PC-3 (cell line): ENCODE results near the gene VCAN. TPM values are rescaled to one million over a fixed set of nuclear protein-coding genes. Genes with fewer than 3 reads are reported as not detected.

Source experiments
- ATAC-seq: fragments of 200-7000 bp; cut with Tn5 transposase; 2 replicates; pipeline ENCODE4 v1.9.1; 2020; ENCODE audit warnings: mild to moderate bottlenecking, moderate library complexity
- BruUV-seq: library from RNA; stranded (reverse); fragments of 400-500 nt; replicated peaks from 2 replicates; lab custom pipeline; 2021; lab: Mats Ljungman, UMichigan
- CTCF ChIA-PET: fragments of 300-600 bp; sonication (Branson Sonifier 250); formaldehyde crosslinking; loops from one replicate; lab custom pipeline; 2022; ENCODE audit warnings: antibody characterized with exemption; lab: Charles Lee
- POLR2A ChIA-PET: fragments of 300-600 bp; sonication (Branson Sonifier 250); formaldehyde crosslinking; loops from one replicate; lab custom pipeline; 2022; ENCODE audit warnings: antibody characterized with exemption; ENCODE audit not compliant: unreplicated experiment; lab: Charles Lee
- DNase-seq: peaks from one replicate; pipeline ENCODE4 v3.0.0-alpha.2; 2015
- H2AFZ ChIP-seq: fragments of 300-600 bp; sonication (generic); 2 replicates; pipeline ENCODE4 v1.6.0; 2016; ENCODE audit warnings: antibody characterized with exemption, low read length
- H3F3A ChIP-seq: fragments of 300-600 bp; sonication (generic); one replicate; pipeline ENCODE4 v1.6.0; 2017; ENCODE audit warnings: antibody characterized with exemption, low read length, control low read depth, mild to moderate bottlenecking; ENCODE audit not compliant: unreplicated experiment
- H3K27ac ChIP-seq: fragments of 300-600 bp; sonication (generic); 2 replicates; pipeline ENCODE4 v1.5.1; 2016; ENCODE audit warnings: mild to moderate bottlenecking, low read length
- H3K27me3 ChIP-seq: fragments of 300-600 bp; sonication (generic); 2 replicates; pipeline ENCODE4 v1.6.1; 2016; ENCODE audit warnings: low read length, mixed read lengths
- H3K36me3 ChIP-seq: fragments of 300-600 bp; sonication (generic); 2 replicates; pipeline ENCODE4 v1.6.1; 2016; ENCODE audit warnings: low read depth, mixed run types, low read length, mixed read lengths
- H3K4me1 ChIP-seq: fragments of 300-600 bp; sonication (generic); 2 replicates; pipeline ENCODE4 v1.5.1; 2016; ENCODE audit warnings: low read length; ENCODE audit not compliant: insufficient read depth
- H3K4me2 ChIP-seq: fragments of 300-600 bp; sonication (generic); 2 replicates; pipeline ENCODE4 v1.6.0; 2016; ENCODE audit warnings: low read length
- H3K4me3 ChIP-seq: fragments of 300-600 bp; sonication (generic); 2 replicates; pipeline ENCODE4 v1.5.1; 2016; ENCODE audit warnings: mild to moderate bottlenecking, low read length, mixed read lengths
- H3K79me2 ChIP-seq: fragments of 300-600 bp; sonication (generic); 2 replicates; pipeline ENCODE4 v1.6.1; 2017; ENCODE audit warnings: low read length, mixed read lengths
- H3K9ac ChIP-seq: fragments of 300-600 bp; sonication (generic); 2 replicates; pipeline ENCODE4 v1.6.0; 2016; ENCODE audit warnings: mild to moderate bottlenecking, low read length
- H3K9me2 ChIP-seq: fragments of 300-600 bp; sonication (generic); replicated peaks from 2 replicates; pipeline ENCODE4 v1.6.1; 2016; ENCODE audit warnings: mixed run types, low read length, mixed read lengths
- H3K9me3 ChIP-seq: fragments of 300-600 bp; sonication (generic); 2 replicates; pipeline ENCODE4 v1.6.1; 2016; ENCODE audit warnings: low read length, mixed read lengths
- H4K20me1 ChIP-seq: fragments of 300-600 bp; sonication (generic); 2 replicates; pipeline ENCODE4 v1.6.1; 2016; ENCODE audit warnings: low read length, mixed read lengths
- CTCF ChIP-seq: fragments of 300-600 bp; sonication (generic); conservative IDR thresholded peaks from 2 replicates; pipeline ENCODE4 v1.5.1; 2017; ENCODE audit warnings: antibody characterized with exemption, low read depth, mild to moderate bottlenecking, low read length
- EZH2 ChIP-seq: fragments of 300-600 bp; sonication (generic); IDR thresholded peaks from one replicate; pipeline ENCODE4 v1.6.1; 2017; ENCODE audit warnings: antibody characterized with exemption, mild to moderate bottlenecking, low read length; ENCODE audit not compliant: unreplicated experiment
- EZH2phosphoT487 ChIP-seq: fragments of 300-600 bp; sonication (generic); IDR thresholded peaks from 2 replicates; pipeline ENCODE4 v1.6.1; 2018; ENCODE audit warnings: mild to moderate bottlenecking, antibody characterized with exemption, low read length, borderline replicate concordance
- intact Hi-C: fragments of 100-400 bp; cut with micrococcal nuclease; formaldehyde crosslinking; loops from 2 replicates; pipeline ENCODE4 v1.9.0; 2023
- total RNA-seq: library from RNA; depleted of rRNA; stranded (reverse); fragments of >200 nt; gene quantifications from 2 replicates; pipeline ENCODE4 v1.2.3, GENCODE V29; 2014

Gene VCAN
- total RNA-seq, 1 experiment from 2014 or later = 6.2 TPM

GRCh38 chr5:83583859-83584258 lies 112.3 kb downstream of the VCAN start:
- Histone ChIP-seq H3K79me2 (no peaks in the 10 kb centered on the region), H3K9ac (no peak overlapping the region), H3K9me2 (no peaks in the 10 kb centered on the region), H3K4me2 (peak overlapping the region; percentile 39), H3K4me3 (no peak overlapping the region), H3K9me3 (no peaks in the 10 kb centered on the region), H3K27ac (peak overlapping the region; percentile 62), H2AFZ (no peak overlapping the region), H3K36me3 (no peaks in the 10 kb centered on the region), H3K27me3 (no peaks in the 10 kb centered on the region), H4K20me1 (no peaks in the 10 kb centered on the region), H3K4me1 (peaks cover 19% of the 10 kb centered on the region), H3F3A (no peaks in the 10 kb centered on the region)
- no TSS peak for BruUV-seq
- intact Hi-C loops = no loop called here
- TF ChIP-seq EZH2phosphoT487 (no peak), CTCF (no peak), EZH2 (no peak)
- DNase-seq (peak; percentile 64), ATAC-seq (peak; percentile 90)
- ChIA-PET POLR2A (no interaction called here), CTCF (no interaction called here)

GRCh38 chr5:83586874-83587776 lies 115.6 kb downstream of the VCAN start:
- DNase-seq (no peak), ATAC-seq (peak; percentile 11; the same call in 1 of the 2 replicates)
- Histone ChIP-seq H3K4me3 (no peak overlapping the region), H3K4me1 (peaks cover 19% of the 10 kb centered on the region), H3K9me2 (no peaks in the 10 kb centered on the region), H3K36me3 (no peaks in the 10 kb centered on the region), H3K79me2 (no peaks in the 10 kb centered on the region), H3K9ac (no peak overlapping the region), H3K27ac (no peak overlapping the region), H4K20me1 (no peaks in the 10 kb centered on the region), H3F3A (no peaks in the 10 kb centered on the region), H3K27me3 (no peaks in the 10 kb centered on the region), H2AFZ (no peak overlapping the region), H3K9me3 (no peaks in the 10 kb centered on the region), H3K4me2 (no peak overlapping the region)
- BruUV-seq = no TSS peak
- TF ChIP-seq CTCF = no peak
- no peak for TF ChIP-seq EZH2phosphoT487
- no peak for TF ChIP-seq EZH2
- CTCF ChIA-PET = no interaction called here
- intact Hi-C loops = no loop called here
- POLR2A ChIA-PET = no interaction called here

GRCh38 chr5:83589786-83590185 lies 118.2 kb downstream of the VCAN start:
- Histone ChIP-seq H3K79me2 (no peaks in the 10 kb centered on the region), H2AFZ (no peak overlapping the region), H3K9ac (no peak overlapping the region), H4K20me1 (no peaks in the 10 kb centered on the region), H3K4me1 (no peaks in the 10 kb centered on the region), H3K4me2 (no peak overlapping the region), H3K27ac (no peak overlapping the region), H3K9me3 (no peaks in the 10 kb centered on the region), H3K9me2 (no peaks in the 10 kb centered on the region), H3K36me3 (no peaks in the 10 kb centered on the region), H3F3A (no peaks in the 10 kb centered on the region), H3K4me3 (no peak overlapping the region), H3K27me3 (no peaks in the 10 kb centered on the region)
- DNase-seq (no peak), ATAC-seq (no peak)
- intact Hi-C loops = no loop called here
- no TSS peak for BruUV-seq
- POLR2A ChIA-PET = no interaction called here
- CTCF ChIA-PET = no interaction called here
- TF ChIP-seq EZH2phosphoT487 (no peak), EZH2 (no peak)
